Nephron progenitor cell (in vitro differentiated cells): ENCODE data around the gene PLXDC1.
"Not testable (repeated sequence)": the region's sequence is repeated elsewhere in the genome, so short reads cannot be mapped to it uniquely, and the experiment has no call there.

Experiments used
- DNase-seq: peaks from one replicate; pipeline ENCODE4 v3.0.0; 2021
- H3K27ac Mint-ChIP-seq: 2 replicates; pipeline ENCODE4 v1.8.0; 2021; ENCODE audit warnings: mild to moderate bottlenecking, moderate library complexity, mixed read lengths
- H3K27me3 Mint-ChIP-seq: 2 replicates; pipeline ENCODE4 v1.8.0; 2021; ENCODE audit warnings: mild to moderate bottlenecking, low read depth, mixed read lengths; ENCODE audit not compliant: poor library complexity
- H3K36me3 Mint-ChIP-seq: 2 replicates; pipeline ENCODE4 v1.8.0; 2021; ENCODE audit warnings: low read depth, mixed read lengths
- H3K4me1 Mint-ChIP-seq: 2 replicates; pipeline ENCODE4 v1.8.0; 2021; ENCODE audit warnings: mixed read lengths
- H3K4me3 Mint-ChIP-seq: 2 replicates; pipeline ENCODE4 v1.8.0; 2021; ENCODE audit warnings: mild to moderate bottlenecking, moderate library complexity, mixed read lengths
- H3K9me3 Mint-ChIP-seq: 2 replicates; pipeline ENCODE4 v1.8.0; 2021; ENCODE audit warnings: mild to moderate bottlenecking, moderate library complexity, mixed read lengths
- TF ChIP-seq, protein P1 (sequence below): fragments of 200-600 bp; sonication (generic); IDR thresholded peaks from 2 replicates; pipeline ENCODE4 v1.5.0; 2021; ENCODE audit warnings: antibody characterized with exemption

The PLXDC1 gene

GRCh38 chr17:39126436-39126835 is 25.0 kb downstream of the PLXDC1 start:
- Mint-ChIP-seq H3K4me1 (no peaks in the 10 kb centered on the region), H3K27ac (no peak overlapping the region), H3K36me3 (no peaks in the 10 kb centered on the region), H3K4me3 (no peak overlapping the region), H3K27me3 (peaks cover 16% of the 10 kb centered on the region), H3K9me3 (no peaks in the 10 kb centered on the region)
- DNase-seq, result no peak
- TF ChIP-seq, protein P1, sequence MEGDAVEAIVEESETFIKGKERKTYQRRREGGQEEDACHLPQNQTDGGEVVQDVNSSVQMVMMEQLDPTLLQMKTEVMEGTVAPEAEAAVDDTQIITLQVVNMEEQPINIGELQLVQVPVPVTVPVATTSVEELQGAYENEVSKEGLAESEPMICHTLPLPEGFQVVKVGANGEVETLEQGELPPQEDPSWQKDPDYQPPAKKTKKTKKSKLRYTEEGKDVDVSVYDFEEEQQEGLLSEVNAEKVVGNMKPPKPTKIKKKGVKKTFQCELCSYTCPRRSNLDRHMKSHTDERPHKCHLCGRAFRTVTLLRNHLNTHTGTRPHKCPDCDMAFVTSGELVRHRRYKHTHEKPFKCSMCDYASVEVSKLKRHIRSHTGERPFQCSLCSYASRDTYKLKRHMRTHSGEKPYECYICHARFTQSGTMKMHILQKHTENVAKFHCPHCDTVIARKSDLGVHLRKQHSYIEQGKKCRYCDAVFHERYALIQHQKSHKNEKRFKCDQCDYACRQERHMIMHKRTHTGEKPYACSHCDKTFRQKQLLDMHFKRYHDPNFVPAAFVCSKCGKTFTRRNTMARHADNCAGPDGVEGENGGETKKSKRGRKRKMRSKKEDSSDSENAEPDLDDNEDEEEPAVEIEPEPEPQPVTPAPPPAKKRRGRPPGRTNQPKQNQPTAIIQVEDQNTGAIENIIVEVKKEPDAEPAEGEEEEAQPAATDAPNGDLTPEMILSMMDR, result no peak

- TF ChIP-seq, protein P1, result no peak
- Mint-ChIP-seq H3K36me3 (no peaks in the 10 kb centered on the region), H3K4me1 (no peaks in the 10 kb centered on the region)
Measured at GRCh38 chr17:39125143-39125875, 26.1 kb downstream of the PLXDC1 start.

DNA sequence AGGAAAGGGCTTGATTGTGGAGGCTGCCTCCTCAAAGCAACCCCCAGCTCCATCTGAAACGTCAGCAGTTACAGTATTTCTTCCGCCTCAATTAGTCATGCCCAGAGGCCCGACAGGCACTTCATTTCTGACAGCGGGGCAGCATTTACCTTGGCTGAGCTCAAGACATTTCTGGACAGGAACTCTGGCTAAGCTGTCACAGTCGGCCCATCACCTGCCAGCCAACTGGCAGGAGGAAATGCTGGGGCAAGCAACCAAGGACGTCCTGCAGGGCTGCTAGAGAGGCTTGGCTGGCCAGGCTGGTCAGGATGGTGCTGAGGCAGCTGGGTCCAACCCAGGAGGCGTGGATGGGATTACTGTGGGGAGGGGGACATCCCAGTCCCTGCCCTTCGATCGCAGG is 27.8 kb downstream of the PLXDC1 start:
- no peaks in the 10 kb centered on the region for H3K4me1 Mint-ChIP-seq
- no peak for DNase-seq
- H3K4me3 Mint-ChIP-seq, result no peak overlapping the region

More at GRCh38 chr17:39125143-39125875, 26.1 kb downstream of the PLXDC1 start:
- H3K9me3 Mint-ChIP-seq, result no peaks in the 10 kb centered on the region
- peaks cover 20% of the 10 kb centered on the region for H3K27me3 Mint-ChIP-seq
- H3K4me3 Mint-ChIP-seq, result no peak overlapping the region
- no peak overlapping the region for H3K27ac Mint-ChIP-seq
- DNase-seq, result no peak

DNA sequence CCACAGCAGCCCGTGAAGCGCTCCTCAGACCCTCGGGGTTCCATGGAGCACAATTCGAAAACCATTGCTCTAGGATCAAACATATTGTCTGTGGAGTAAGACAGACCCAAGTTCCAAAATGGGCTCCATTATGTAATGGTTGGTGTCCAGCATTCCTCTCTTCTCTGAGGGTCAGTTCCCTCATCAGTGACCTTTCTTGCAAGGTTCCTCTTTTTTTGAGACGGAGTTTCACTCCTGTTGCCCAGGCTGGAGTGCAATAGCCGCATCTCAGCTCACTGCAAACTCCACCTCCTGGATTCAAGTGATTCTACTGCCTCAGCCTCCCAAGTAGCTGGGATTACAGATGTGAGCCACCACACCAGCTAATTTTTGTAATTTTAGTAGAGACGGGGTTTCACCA is 28.4 kb downstream of the PLXDC1 start:
- Mint-ChIP-seq H3K27me3 (peaks cover 28% of the 10 kb centered on the region), H3K27ac (no peak overlapping the region), H3K9me3 (no peaks in the 10 kb centered on the region), H3K4me3 (no peak overlapping the region), H3K4me1 (no peaks in the 10 kb centered on the region), H3K36me3 (no peaks in the 10 kb centered on the region)
- TF ChIP-seq, protein P1, result no peak
- DNase-seq, result no peak

More for the DNA sequence above, 27.8 kb downstream of the PLXDC1 start:
- Mint-ChIP-seq H3K9me3 (no peaks in the 10 kb centered on the region), H3K36me3 (no peaks in the 10 kb centered on the region), H3K27me3 (peaks cover 28% of the 10 kb centered on the region), H3K27ac (no peak overlapping the region)
- TF ChIP-seq, protein P1, result no peak

GRCh38 chr17:39121919-39122318 is 29.5 kb downstream of the PLXDC1 start:
- not testable (repeated sequence) for H3K36me3 Mint-ChIP-seq, H3K4me3 Mint-ChIP-seq

GRCh38 chr17:39118674-39119419 is 32.6 kb downstream of the PLXDC1 start:
- Mint-ChIP-seq H3K9me3 (no peaks in the 10 kb centered on the region), H3K27me3 (peaks cover 25% of the 10 kb centered on the region)

More at GRCh38 chr17:39121919-39122318, 29.5 kb downstream of the PLXDC1 start:
- H3K9me3 Mint-ChIP-seq, H3K4me1 Mint-ChIP-seq, DNase-seq, H3K27ac Mint-ChIP-seq: not testable (repeated sequence)
- H3K27me3 Mint-ChIP-seq, result peaks cover 28% of the 10 kb centered on the region

More at GRCh38 chr17:39118674-39119419, 32.6 kb downstream of the PLXDC1 start:
- H3K27ac Mint-ChIP-seq, result peak overlapping the region; percentile 20
- TF ChIP-seq, protein P1, result no peak
- no peak overlapping the region for H3K4me3 Mint-ChIP-seq
- H3K36me3 Mint-ChIP-seq, result no peaks in the 10 kb centered on the region
- H3K4me1 Mint-ChIP-seq, result peaks cover 7% of the 10 kb centered on the region
- DNase-seq, result no peak
